ENCODE data around the gene OSMR.

DNA sequence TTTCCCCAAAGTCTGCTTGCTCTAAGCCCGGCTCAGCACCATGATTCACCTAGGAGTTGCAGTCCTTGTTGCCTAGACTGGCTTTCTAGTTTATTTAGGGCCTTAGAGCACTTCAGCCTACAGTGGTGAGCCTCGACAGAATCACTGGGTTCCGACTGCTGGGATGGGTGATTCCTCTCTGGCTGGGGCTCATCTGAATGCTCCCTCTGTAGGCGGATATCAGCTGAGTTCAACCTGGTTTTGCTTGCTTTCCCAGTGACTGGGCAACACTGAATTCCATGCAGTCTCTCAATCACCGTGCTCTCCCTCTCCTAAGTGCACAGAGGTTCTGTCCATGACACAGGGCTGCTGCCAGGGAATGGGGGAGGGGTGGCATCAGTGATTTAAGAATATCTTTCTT, 54.1 kb downstream of the OSMR start:
- TF ChIP-seq, protein P1, sequence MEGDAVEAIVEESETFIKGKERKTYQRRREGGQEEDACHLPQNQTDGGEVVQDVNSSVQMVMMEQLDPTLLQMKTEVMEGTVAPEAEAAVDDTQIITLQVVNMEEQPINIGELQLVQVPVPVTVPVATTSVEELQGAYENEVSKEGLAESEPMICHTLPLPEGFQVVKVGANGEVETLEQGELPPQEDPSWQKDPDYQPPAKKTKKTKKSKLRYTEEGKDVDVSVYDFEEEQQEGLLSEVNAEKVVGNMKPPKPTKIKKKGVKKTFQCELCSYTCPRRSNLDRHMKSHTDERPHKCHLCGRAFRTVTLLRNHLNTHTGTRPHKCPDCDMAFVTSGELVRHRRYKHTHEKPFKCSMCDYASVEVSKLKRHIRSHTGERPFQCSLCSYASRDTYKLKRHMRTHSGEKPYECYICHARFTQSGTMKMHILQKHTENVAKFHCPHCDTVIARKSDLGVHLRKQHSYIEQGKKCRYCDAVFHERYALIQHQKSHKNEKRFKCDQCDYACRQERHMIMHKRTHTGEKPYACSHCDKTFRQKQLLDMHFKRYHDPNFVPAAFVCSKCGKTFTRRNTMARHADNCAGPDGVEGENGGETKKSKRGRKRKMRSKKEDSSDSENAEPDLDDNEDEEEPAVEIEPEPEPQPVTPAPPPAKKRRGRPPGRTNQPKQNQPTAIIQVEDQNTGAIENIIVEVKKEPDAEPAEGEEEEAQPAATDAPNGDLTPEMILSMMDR (IDR thresholded peaks at IDR 0.05) = no peak
- TF ChIP-seq POLR2A (IDR thresholded peaks at IDR 0.05) = no peak
- no peak for TF ChIP-seq EP300 (IDR thresholded peaks at IDR 0.05)
- no peak for TF ChIP-seq POLR2AphosphoS5 (IDR thresholded peaks at IDR 0.05)

All from upper lobe of left lung (tissue), 4 donors.